NCI-H1694 (cell line): Measurements from ENCODE around the gene TJP2.

Experiments used
- DNase-seq: peaks from one replicate; lab custom pipeline; 2025; lab: John Stamatoyannopoulos, UW

Gene TJP2

GRCh38 chr9:69191231-69191630 is 17.2 kb downstream of the TJP2 start:
- DNase-seq = no peak

- no peak for DNase-seq
Observed at GRCh38 chr9:69192214-69192613, 18.1 kb downstream of the TJP2 start.

- DNase-seq = no peak
Observed at GRCh38 chr9:69193685-69194032, 19.6 kb downstream of the TJP2 start.

GRCh38 chr9:69194702-69195418 is 20.8 kb downstream of the TJP2 start:
- DNase-seq = no peak

- no peak for DNase-seq
Observed at GRCh38 chr9:69195668-69196067, 21.6 kb downstream of the TJP2 start.

- no peak for DNase-seq
Observed at GRCh38 chr9:69197687-69198086, 23.6 kb downstream of the TJP2 start.

- DNase-seq = no peak
Observed at GRCh38 chr9:69198521-69199220, 24.6 kb downstream of the TJP2 start.

GRCh38 chr9:69199769-69200470 is 25.8 kb downstream of the TJP2 start:
- DNase-seq = no peak

GRCh38 chr9:69202556-69202955 is 28.5 kb downstream of the TJP2 start:
- no peak for DNase-seq

GRCh38 chr9:69204326-69204725 is 30.2 kb downstream of the TJP2 start:
- DNase-seq = no peak

GRCh38 chr9:69204849-69205248 is 30.8 kb downstream of the TJP2 start:
- no peak for DNase-seq

- DNase-seq = no peak
Observed at GRCh38 chr9:69206047-69206446, 32.0 kb downstream of the TJP2 start.

- DNase-seq = no peak
Observed at GRCh38 chr9:69207503-69207902, 33.4 kb downstream of the TJP2 start.

GRCh38 chr9:69211424-69212036 is 37.5 kb downstream of the TJP2 start:
- DNase-seq = no peak

GRCh38 chr9:69213647-69214046 is 39.6 kb downstream of the TJP2 start:
- no peak for DNase-seq

GRCh38 chr9:69214939-69215338 is 40.9 kb downstream of the TJP2 start:
- DNase-seq = no peak

GRCh38 chr9:69215774-69216485 is 41.9 kb downstream of the TJP2 start:
- no peak for DNase-seq

- no peak for DNase-seq
Observed at GRCh38 chr9:69218166-69218565, 44.1 kb downstream of the TJP2 start.

GRCh38 chr9:69221036-69221435 is 47.0 kb downstream of the TJP2 start:
- DNase-seq = no peak

- DNase-seq = no peak
Observed at GRCh38 chr9:69222970-69223369, 48.9 kb downstream of the TJP2 start.

- peak; percentile 0 for DNase-seq
Observed at GRCh38 chr9:69223605-69224004, 49.5 kb downstream of the TJP2 start.

- no peak for DNase-seq
Observed at GRCh38 chr9:69229367-69229766, 55.3 kb downstream of the TJP2 start.
